Dedifferentiated amniotic fluid mesenchymal stem cell (primary cell): ENCODE data around the gene OR51B2.
"Not testable (repeated sequence)": the region's sequence is repeated elsewhere in the genome, so short reads cannot be mapped to it uniquely, and the experiment has no call there.

Source experiments
- DNase-seq: peaks from one replicate; pipeline ENCODE4 v3.0.0-alpha.2; 2016; ENCODE audit errors: extremely low spot score

OR51B2 gene

GRCh38 chr11:5313326-5314023 is 10.6 kb downstream of the OR51B2 start:
- DNase-seq, result not testable (repeated sequence)

GRCh38 chr11:5310423-5310822 is 13.7 kb downstream of the OR51B2 start:
- DNase-seq, result no peak

GRCh38 chr11:5307256-5308019 is 16.7 kb downstream of the OR51B2 start:
- DNase-seq, result no peak

DNA sequence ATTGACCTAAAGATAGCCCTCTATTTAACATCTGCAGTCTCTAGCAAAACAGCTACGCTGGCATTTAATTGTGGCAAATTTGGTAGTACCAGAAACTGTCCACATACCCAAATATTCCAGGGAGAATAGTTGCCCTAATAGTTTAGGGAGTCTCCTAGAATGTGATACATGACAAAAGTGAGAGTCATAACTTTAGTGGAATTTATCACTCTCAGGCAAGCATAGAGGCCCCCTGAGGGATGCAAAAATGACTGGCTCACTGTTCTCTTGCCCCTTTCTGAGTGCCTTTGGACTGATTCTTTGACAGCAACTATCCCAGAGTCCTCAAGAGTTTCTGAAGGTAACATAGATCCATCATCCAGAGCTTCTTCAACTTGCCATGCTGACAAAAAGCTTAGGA is 20.1 kb downstream of the OR51B2 start:
- no peak for DNase-seq

DNA sequence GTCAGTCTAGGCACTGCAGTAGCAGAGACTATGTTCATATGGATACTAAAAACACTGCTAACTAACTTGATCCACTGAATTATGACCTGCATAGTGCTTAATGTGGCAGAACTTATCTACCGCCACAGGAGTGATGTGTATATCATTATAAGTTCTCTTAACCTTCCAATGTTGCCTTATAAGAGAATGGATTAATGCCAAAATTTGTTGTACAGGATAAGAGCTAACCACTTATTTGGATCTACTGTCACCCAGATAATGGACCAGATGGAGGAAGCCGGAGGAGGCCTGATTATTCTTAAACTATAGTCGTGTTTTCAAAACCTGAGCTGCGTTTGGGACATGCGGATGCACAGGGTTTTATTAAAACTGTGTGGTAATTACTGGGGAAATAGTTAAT is 20.5 kb downstream of the OR51B2 start:
- no peak for DNase-seq

GRCh38 chr11:5301846-5302245 is 22.3 kb downstream of the OR51B2 start, which contains the start of gene OR51B4:
Gene OR51B4, minus strand, starts transcription at chr11:5301946. Its CDS starts 0 bp downstream, at chr11:5301946.
- DNase-seq, result no peak

DNA sequence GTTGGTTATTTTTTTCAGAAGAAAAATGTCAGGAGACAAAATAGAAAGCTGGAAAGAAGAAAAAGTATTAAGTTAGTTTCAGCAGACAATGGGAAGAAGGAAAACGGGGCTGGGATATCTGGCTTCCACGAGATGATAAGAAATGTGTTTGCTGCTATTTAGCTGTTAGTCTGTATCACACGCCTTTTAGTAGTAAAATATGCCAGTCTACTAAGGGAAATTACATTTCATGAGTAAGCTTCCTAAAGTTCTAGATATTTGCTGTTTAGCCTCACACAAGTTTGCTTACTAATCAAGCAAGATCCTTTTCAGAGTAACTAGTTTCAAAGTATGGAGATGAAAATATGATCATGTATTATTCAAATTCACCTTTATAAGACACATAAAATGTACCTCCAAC is 23.8 kb downstream of the OR51B2 start:
- DNase-seq, result no peak

DNA sequence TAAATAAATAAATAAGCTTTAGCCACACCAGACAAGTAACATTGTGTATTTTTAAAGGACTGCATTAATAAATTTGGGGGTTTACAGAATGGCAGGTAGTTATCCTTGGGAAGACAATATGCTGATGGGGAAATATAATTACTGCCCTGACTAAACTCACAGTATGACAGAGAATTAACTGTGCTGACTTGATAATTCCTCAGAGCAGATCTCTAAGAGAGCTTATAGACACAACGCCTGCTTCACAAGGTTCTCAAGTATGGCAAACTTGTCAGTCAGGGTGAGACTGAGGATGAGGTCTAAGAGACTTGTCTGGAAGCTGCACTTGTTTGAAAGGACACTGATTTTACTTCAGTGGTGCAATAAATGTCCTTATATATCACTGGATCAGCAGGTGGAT is 25.6 kb downstream of the OR51B2 start:
- no peak for DNase-seq

DNA sequence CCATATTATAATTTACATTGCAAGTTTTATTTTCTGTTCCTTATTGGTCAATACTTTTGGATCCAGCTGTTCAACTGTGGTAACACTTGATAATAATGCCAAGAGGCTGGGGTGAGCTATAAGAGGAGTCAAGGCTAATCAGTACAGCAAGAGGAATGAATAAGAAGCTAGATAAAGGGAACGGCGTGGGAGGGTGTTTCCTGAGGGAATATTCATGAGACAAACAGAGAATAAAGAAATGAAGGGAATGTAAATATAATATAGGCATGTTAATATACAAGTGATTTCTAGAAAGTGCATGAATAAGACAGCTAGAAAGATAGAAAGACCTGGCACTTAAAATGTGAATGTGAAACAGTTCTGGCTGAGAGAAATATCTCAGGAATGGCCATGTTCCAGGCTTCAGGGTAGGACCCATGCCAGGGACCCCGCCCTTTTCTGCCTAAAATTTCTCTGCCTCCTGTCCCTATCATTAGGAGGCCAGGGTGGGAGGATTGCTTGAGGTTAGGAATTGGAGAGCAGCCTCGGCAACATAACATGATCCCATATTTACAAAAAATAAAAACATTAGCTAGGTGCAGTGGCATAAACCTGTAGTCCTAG is 26.3 kb downstream of the OR51B2 start:
- no peak for DNase-seq

DNA sequence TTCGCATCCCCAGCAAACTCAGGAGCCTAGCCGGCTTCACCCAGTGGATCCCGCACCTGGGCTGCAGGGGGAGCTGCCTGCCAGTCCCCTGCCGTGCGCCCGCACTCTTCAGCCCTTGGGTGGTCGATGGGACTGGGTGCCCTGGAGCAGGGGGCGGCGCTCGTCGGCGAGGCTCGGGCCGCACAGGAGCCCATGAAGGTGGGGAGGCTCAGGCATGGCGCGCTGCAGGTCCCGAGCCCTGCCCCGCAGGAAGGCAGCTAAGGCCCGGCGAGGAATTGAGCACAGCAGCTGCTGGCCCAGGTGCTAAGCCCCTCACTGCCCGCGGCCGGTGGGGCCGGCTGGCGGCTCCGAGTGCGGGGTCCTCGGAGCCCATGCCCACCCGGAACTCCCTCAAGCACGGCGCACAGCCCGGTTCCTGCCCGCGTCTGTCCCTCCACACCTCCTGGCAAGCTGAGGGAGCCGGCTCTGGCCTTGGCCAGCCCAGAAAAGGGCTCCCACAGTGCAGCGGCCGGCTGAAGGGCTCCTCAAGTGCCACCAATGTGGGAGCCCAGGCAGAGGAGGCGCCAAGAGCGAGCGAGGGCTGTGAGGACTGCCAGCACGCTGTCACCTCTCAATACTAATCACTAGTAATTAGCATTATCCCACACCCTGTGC is 29.6 kb downstream of the OR51B2 start:
- DNase-seq, result not testable (repeated sequence)

DNA sequence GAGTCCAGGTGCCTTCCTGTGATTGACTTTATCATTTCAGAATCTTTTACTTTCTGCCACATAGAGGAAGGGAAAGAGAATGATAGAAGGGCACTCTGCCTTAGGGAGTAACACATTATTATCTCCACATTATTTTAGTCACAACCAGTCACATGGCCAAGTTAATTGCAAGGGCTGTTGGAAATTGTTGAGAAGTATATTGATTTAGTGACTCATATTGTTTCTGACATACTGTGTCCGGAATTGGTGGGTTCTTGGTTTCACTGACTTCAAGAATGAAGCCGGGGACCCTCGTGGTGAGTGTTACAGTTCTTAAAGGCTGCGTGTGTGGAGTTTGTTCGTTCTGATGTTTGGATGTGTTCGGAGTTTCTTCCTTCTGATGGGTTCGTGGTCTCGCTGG is 31.1 kb downstream of the OR51B2 start:
- no peak for DNase-seq

DNA sequence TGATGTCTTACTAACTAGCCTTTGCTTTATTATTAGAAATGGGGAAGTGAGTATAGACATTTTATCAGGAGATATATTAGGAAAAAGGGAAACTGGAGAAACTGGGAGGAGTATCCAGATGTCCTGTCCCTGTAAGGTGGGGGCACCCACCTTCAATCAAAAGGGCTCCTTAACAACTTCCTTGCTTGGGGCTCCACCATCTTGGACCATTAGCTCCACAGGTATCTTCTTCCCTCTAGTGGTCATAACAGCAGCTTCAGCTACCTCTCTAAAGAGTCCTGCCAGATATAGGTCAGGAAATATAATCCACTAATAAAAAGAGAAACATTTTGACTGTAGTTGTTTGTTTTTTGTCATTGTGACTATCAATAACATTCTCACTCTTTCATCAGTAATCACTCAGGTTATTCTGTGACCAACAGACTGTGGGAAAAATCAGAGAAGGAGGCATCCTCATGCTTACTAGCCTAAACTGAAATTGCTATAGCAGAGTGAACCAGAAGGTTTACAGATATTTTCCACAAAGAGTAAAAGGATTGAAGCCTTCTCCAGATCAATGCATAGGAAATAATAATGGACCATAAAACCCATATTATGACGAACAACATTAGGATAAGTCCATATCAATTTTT is 32.8 kb downstream of the OR51B2 start:
- DNase-seq, result no peak

DNA sequence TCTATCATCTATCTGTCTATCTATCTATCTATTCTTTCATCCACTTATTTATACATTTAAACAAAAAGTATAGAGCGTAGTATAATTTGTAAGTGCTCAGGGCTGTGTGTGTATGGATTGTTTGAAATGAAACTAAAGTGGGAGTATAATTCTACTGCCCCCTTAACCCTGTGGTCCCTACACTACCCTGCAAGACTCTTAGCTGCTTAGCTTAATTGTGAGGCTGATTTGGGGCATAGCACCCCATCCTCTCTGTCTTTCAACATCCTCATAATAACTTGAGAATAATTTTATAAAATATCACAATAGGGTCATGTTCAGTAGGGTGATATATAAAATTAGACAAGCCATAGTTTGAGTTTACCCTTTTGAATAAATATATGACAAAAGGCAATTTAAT is 34.0 kb downstream of the OR51B2 start:
- DNase-seq, result no peak

DNA sequence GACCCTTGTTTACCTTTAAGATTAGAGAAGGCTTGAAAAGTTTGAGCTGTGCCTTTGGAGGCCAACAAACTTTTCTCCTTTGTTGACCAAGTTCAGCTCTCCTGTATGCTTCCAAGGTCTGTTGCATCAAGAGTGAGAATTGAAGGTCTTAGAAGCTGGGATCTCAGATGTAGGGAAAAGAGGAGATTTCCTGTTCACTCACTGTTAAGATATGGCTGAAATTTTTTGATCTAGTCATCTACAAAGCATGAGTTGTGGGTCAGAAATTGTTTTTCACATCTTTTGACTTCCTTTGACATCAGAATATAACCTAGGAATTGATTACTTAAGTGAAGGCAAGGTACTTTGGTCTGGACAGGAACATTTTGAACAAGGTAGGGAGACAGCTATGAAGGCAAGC is 34.4 kb downstream of the OR51B2 start:
- no peak for DNase-seq

- no peak for DNase-seq
Observed at GRCh38 chr11:5288906-5289550, 35.1 kb downstream of the OR51B2 start.

DNA sequence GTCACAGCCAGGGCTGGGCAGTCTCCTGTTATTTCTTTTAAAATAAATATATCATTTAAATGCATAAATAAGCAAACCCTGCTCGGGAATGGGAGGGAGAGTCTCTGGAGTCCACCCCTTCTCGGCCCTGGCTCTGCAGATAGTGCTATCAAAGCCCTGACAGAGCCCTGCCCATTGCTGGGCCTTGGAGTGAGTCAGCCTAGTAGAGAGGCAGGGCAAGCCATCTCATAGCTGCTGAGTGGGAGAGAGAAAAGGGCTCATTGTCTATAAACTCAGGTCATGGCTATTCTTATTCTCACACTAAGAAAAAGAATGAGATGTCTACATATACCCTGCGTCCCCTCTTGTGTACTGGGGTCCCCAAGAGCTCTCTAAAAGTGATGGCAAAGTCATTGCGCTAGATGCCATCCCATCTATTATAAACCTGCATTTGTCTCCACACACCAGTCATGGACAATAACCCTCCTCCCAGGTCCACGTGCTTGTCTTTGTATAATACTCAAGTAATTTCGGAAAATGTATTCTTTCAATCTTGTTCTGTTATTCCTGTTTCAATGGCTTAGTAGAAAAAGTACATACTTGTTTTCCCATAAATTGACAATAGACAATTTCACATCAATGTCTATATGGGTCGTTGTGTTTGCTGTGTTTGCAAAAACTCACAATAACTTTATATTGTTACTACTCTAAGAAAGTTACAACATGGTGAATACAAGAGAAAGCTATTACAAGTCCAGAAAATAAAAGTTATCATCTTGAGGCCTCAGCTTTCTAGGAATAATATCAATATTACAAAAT is 35.8 kb downstream of the OR51B2 start:
- DNase-seq, result no peak

DNA sequence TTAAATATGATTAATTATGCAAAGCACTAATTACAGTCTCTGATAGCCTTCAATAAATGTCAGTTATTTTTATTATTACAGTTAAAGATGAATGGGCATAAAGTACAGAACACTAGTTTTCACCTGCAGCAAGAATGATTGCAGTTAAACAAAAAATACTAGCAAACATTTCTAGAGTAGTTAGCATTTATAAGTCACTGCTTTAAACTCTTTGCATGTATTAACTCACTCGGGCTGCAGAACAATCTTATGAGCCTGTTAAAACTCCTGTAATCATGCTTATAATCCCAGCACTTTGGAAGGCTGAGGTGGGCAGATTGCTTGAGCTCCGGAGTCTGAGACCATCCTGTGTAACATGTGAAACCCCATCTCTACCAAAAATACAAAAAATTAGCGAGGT is 37.2 kb downstream of the OR51B2 start:
- DNase-seq, result no peak

- DNase-seq, result no peak
Observed at GRCh38 chr11:5286351-5286750, 37.7 kb downstream of the OR51B2 start.

GRCh38 chr11:5285703-5286340 is 38.3 kb downstream of the OR51B2 start:
- DNase-seq, result no peak

- no peak for DNase-seq
Observed at GRCh38 chr11:5284637-5285036, 39.5 kb downstream of the OR51B2 start.
